Neuronal stem cell (in vitro differentiated cells): ENCODE measurements around the gene TEK.

Source experiments
- DNase-seq: peaks from one replicate; pipeline ENCODE4 v3.0.0-alpha.2; 2013; ENCODE audit warnings: low spot score
- H2AFZ ChIP-seq: one replicate; pipeline ENCODE4 v1.6.1; 2013; ENCODE audit warnings: mild to moderate bottlenecking, low read length, inconsistent platforms
- H2AK5ac ChIP-seq: 2 replicates; pipeline ENCODE4 v1.6.1; 2013; ENCODE audit warnings: low read depth, mild to moderate bottlenecking, inconsistent platforms, low read length, moderate library complexity, mixed read lengths
- H2BK120ac ChIP-seq: 2 replicates; pipeline ENCODE4 v1.6.1; 2013; ENCODE audit warnings: low read depth, mild to moderate bottlenecking, inconsistent platforms, low read length, moderate library complexity, mixed read lengths
- H2BK12ac ChIP-seq: one replicate; pipeline ENCODE4 v1.6.1; 2013; ENCODE audit warnings: low read length, inconsistent platforms
- H2BK15ac ChIP-seq: 2 replicates; pipeline ENCODE4 v1.6.1; 2013; ENCODE audit warnings: mild to moderate bottlenecking, low read length, inconsistent platforms, mixed read lengths
- H2BK5ac ChIP-seq: one replicate; pipeline ENCODE4 v1.6.1; 2013; ENCODE audit warnings: inconsistent platforms, mild to moderate bottlenecking, low read length, moderate library complexity
- H3K14ac ChIP-seq: one replicate; pipeline ENCODE4 v1.6.1; 2013; ENCODE audit warnings: low read length, inconsistent platforms
- H3K18ac ChIP-seq: 2 replicates; pipeline ENCODE4 v1.6.1; 2013; ENCODE audit warnings: low read length, inconsistent platforms
- H3K23ac ChIP-seq: 2 replicates; pipeline ENCODE4 v1.6.1; 2013; ENCODE audit warnings: low read depth, mild to moderate bottlenecking, mixed read lengths, low read length, inconsistent platforms; ENCODE audit not compliant: poor library complexity
- H3K27ac ChIP-seq: replicated peaks from 3 replicates; pipeline ENCODE4 v1.5.1; 2013; ENCODE audit warnings: low read length, inconsistent platforms
- H3K27me3 ChIP-seq, 3 experiments: 2 replicates each; pipeline ENCODE4 v1.6.1; 2013; ENCODE audit warnings: low read length in 3 of 3, mild to moderate bottlenecking in 2 of 3, inconsistent platforms in 1 of 3, low read depth in 1 of 3, mixed read lengths in 1 of 3, moderate library complexity in 1 of 3; ENCODE audit not compliant: control insufficient read depth in 3 of 3, insufficient read depth in 3 of 3
- H3K36me3 ChIP-seq, 2 donors: replicated peaks in 1 of 2; 2 replicates each; pipeline ENCODE4 v1.6.1; 2013; ENCODE audit warnings: low read length in 2 of 2; ENCODE audit not compliant: control insufficient read depth in 2 of 2, insufficient read depth in 2 of 2
- H3K4ac ChIP-seq: 2 replicates; pipeline ENCODE4 v1.6.1; 2013; ENCODE audit warnings: inconsistent platforms, mild to moderate bottlenecking, low read length, moderate library complexity
- H3K4me1 ChIP-seq, 2 donors: 1 replicate in 1 of 2; 2 replicates in 1 of 2; pipeline ENCODE4 v1.6.1; 2013; ENCODE audit warnings: low read length in 2 of 2, low read depth in 1 of 2; ENCODE audit not compliant: control insufficient read depth in 2 of 2, insufficient read depth in 1 of 2
- H3K4me2 ChIP-seq: one replicate; pipeline ENCODE4 v1.6.1; 2013; ENCODE audit warnings: mild to moderate bottlenecking, low read length, inconsistent platforms; ENCODE audit not compliant: insufficient read depth, poor library complexity, severe bottlenecking
- H3K4me3 ChIP-seq, 2 donors: 2 replicates each; pipeline ENCODE4 v1.5.1; 2013; ENCODE audit warnings: low read length in 2 of 2, mild to moderate bottlenecking in 2 of 2, inconsistent platforms in 1 of 2, moderate library complexity in 1 of 2
- H3K79me1 ChIP-seq: one replicate; pipeline ENCODE4 v1.6.1; 2013; ENCODE audit warnings: low read depth, mild to moderate bottlenecking, inconsistent platforms, low read length, moderate library complexity
- H3K9ac ChIP-seq: one replicate; pipeline ENCODE4 v1.6.1; 2013; ENCODE audit warnings: mild to moderate bottlenecking, low read depth, low read length, inconsistent platforms; ENCODE audit not compliant: poor library complexity
- H3K9me3 ChIP-seq, 2 donors: replicated peaks in 1 of 2; 2 replicates each; pipeline versions ENCODE3 to v1.6.1; 2013; ENCODE audit warnings: low read length in 2 of 2, mild to moderate bottlenecking in 2 of 2, inconsistent platforms in 1 of 2, low read depth in 1 of 2, mixed read lengths in 1 of 2, moderate library complexity in 1 of 2; ENCODE audit not compliant: control insufficient read depth in 2 of 2, insufficient read depth in 1 of 2
- H4K8ac ChIP-seq: one replicate; pipeline ENCODE4 v1.6.1; 2013; ENCODE audit warnings: low read depth, mild to moderate bottlenecking, inconsistent platforms, low read length, moderate library complexity
- H4K91ac ChIP-seq: one replicate; pipeline ENCODE4 v1.6.1; 2013; ENCODE audit warnings: low read length, low read depth, mild to moderate bottlenecking, inconsistent platforms; ENCODE audit not compliant: poor library complexity
- WGBS, 2 donors: extraction: QIAGEN DNeasy Blood & Tissue Kit; methylation state at CpG; one replicate each; pipeline ENCODE4 v1.1.7; 2013; ENCODE audit warnings: missing lambda C conversion rate in 2 of 2, mixed read lengths in 1 of 2; ENCODE audit not compliant: insufficient read length in 2 of 2, insufficient replicate concordance in 1 of 2; ENCODE audit errors: extremely low coverage in 2 of 2; 5-methylcytosine and 5-hydroxymethylcytosine counted together

The TEK gene

GRCh38 chr9:27142299-27142930 lies 33.4 kb downstream of the TEK start:
- Histone ChIP-seq H3K4me1 (peaks cover 0 to 6% of the 10 kb centered on the region in 2 donors), H3K36me3 (no peaks in the 10 kb centered on the region), H3K9me3 (no peaks in the 10 kb centered on the region), H3K27me3 (no peaks in the 10 kb centered on the region), H2BK12ac (no peak overlapping the region), H3K4me3 (no peak overlapping the region), H3K4ac (no peak overlapping the region), H2BK120ac (no peak overlapping the region), H2AFZ (no peak overlapping the region), H2BK15ac (no peak overlapping the region), H2BK5ac (no peak overlapping the region), H3K4me2 (no peak overlapping the region), H3K18ac (no peak overlapping the region), H4K8ac (no peak overlapping the region), H2AK5ac (no peak overlapping the region), H3K14ac (no peak overlapping the region), H3K27ac (no peak overlapping the region), H4K91ac (no peak overlapping the region), H3K23ac (no peak overlapping the region), H3K79me1 (no peaks in the 10 kb centered on the region), H3K9ac (no peak overlapping the region)
- WGBS, 2 donors: no CpG with 5 or more reads among the region's 7 CpGs
- no peak for DNase-seq

GRCh38 chr9:27145143-27145542 lies 36.1 kb downstream of the TEK start:
- H3K36me3 ChIP-seq: no peaks in the 10 kb centered on the region
- DNase-seq: no peak
- no peaks in the 10 kb centered on the region for H3K79me1 ChIP-seq
- H4K8ac ChIP-seq: no peak overlapping the region
- H3K27ac ChIP-seq: no peak overlapping the region
- H3K4ac ChIP-seq: no peak overlapping the region
- H2BK120ac ChIP-seq: no peak overlapping the region
- no peak overlapping the region for H2BK5ac ChIP-seq
- WGBS, 2 donors: no CpG with 5 or more reads among the region's 3 CpGs
- H3K4me2 ChIP-seq: no peak overlapping the region
- H3K9me3 ChIP-seq: no peaks in the 10 kb centered on the region
- no peak overlapping the region for H3K18ac ChIP-seq
- no peak overlapping the region for H3K14ac ChIP-seq
- H4K91ac ChIP-seq: no peak overlapping the region
- H3K4me3 ChIP-seq: no peak overlapping the region
- H3K23ac ChIP-seq: no peak overlapping the region
- H2AFZ ChIP-seq: peak overlapping the region; percentile 50
- H3K4me1 ChIP-seq: peaks cover 0 to 6% of the 10 kb centered on the region in 2 donors
- H3K27me3 ChIP-seq: no peaks in the 10 kb centered on the region
- H3K9ac ChIP-seq: no peak overlapping the region
- H2AK5ac ChIP-seq: no peak overlapping the region
- no peak overlapping the region for H2BK12ac ChIP-seq
- no peak overlapping the region for H2BK15ac ChIP-seq

DNA sequence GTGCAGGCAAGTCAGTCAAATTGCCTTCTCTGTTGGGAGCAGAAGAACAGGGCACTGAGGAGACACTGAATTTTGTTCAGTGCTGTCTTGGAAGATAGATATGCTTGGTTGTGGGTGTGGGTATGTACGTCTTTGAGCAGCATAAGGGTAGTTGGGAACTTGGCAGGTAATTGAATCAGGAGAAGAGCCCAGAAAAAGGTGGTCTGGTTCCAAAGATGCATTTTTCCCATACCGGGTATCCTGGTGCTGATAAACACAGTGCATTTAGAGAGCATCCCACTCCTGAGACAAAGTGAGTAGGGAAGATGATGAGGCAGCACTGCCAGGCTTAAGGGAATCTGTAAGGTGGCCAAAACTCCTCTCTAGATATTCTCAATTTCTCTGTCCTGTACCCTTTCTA lies 40.6 kb downstream of the TEK start:
- no peak overlapping the region for H3K4me3 ChIP-seq
- no peak overlapping the region for H2AFZ ChIP-seq
- H3K27me3 ChIP-seq: no peaks in the 10 kb centered on the region
- no CpG with 5 or more reads among the region's 2 CpGs for WGBS, 2 donors
- no peak overlapping the region for H3K14ac ChIP-seq
- H3K79me1 ChIP-seq: no peaks in the 10 kb centered on the region
- H2BK5ac ChIP-seq: no peak overlapping the region
- H3K27ac ChIP-seq: no peak overlapping the region
- H3K18ac ChIP-seq: no peak overlapping the region
- no peak overlapping the region for H2AK5ac ChIP-seq
- H3K9me3 ChIP-seq: no peaks in the 10 kb centered on the region
- DNase-seq: no peak
- H2BK15ac ChIP-seq: no peak overlapping the region
- H2BK120ac ChIP-seq: no peak overlapping the region
- H3K4me2 ChIP-seq: no peak overlapping the region
- H4K8ac ChIP-seq: no peak overlapping the region
- no peak overlapping the region for H2BK12ac ChIP-seq
- no peak overlapping the region for H3K9ac ChIP-seq
- H3K36me3 ChIP-seq: no peaks in the 10 kb centered on the region
- no peak overlapping the region for H4K91ac ChIP-seq
- H3K23ac ChIP-seq: no peak overlapping the region
- peaks cover 0 to 6% of the 10 kb centered on the region in 2 donors for H3K4me1 ChIP-seq
- no peak overlapping the region for H3K4ac ChIP-seq

DNA sequence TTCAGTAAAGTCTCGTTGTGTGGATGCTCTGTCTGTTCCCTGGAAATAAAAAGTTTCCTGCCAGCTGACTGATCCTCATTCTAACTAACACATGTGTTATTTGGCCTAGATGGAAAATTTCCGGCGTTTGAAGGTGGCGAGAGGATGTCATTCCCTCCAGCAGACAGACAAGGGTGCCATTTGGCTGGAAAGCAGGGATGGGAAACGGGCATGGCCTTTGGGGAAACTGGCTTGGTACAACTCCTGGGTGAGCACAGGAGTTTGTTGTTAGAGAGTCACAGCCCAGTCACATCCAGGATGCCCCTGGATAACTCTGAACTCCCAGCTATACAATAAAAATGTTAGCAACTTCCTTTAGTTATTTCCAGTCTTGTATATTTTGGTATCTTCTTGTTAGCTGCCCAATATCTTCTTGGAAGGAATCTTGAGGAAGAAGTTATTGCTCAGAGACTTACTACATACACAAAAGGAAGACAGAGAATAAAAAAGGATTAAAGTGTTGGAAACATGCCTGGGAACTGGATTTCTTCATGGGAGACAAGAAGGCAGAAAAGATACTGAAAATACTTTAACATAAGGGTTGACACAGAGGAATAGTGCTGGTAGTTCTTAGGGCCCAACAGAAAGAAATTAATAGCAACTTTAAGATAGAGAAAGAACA lies 41.9 kb downstream of the TEK start:
- Histone ChIP-seq H3K23ac (no peak overlapping the region), H3K4me3 (no peak overlapping the region), H3K27ac (no peak overlapping the region), H3K36me3 (no peaks in the 10 kb centered on the region), H2BK5ac (no peak overlapping the region), H2AFZ (peak overlapping the region; percentile 12), H3K79me1 (no peaks in the 10 kb centered on the region), H3K18ac (no peak overlapping the region), H3K9me3 (no peaks in the 10 kb centered on the region), H3K27me3 (no peaks in the 10 kb centered on the region), H2AK5ac (no peak overlapping the region), H2BK12ac (no peak overlapping the region), H3K9ac (no peak overlapping the region), H3K4me2 (no peak overlapping the region), H3K14ac (no peak overlapping the region), H2BK15ac (no peak overlapping the region), H3K4me1 (no peaks in the 10 kb centered on the region), H4K8ac (no peak overlapping the region), H3K4ac (no peak overlapping the region), H2BK120ac (no peak overlapping the region), H4K91ac (no peak overlapping the region)
- WGBS, 2 donors: no CpG with 5 or more reads among the region's 5 CpGs
- no peak for DNase-seq
